ENCODE data around the gene PTPRD. TPM values are rescaled to one million over a fixed set of nuclear protein-coding genes. Genes with fewer than 3 reads are reported as not detected.

PTPRD gene
- total RNA-seq, 1 experiment from 2014 or later, result not detected

GRCh38 chr9:9901624-9902023, 711.2 kb downstream of the PTPRD start:
- intact Hi-C loops (cut with micrococcal nuclease; ENCODE audit: unreplicated experiment), result no loop called here
- DNase-seq (ENCODE audit: low spot score), result no peak
- Histone ChIP-seq H3K4me3 (ENCODE audit: low read depth, low read length, poor library complexity, severe bottlenecking) (no peak overlapping the region), H3K4me1 (ENCODE audit: insufficient read depth, low read length, poor library complexity, severe bottlenecking) (no peaks in the 10 kb centered on the region), H3K27me3 (replicated peaks; ENCODE audit: insufficient read depth, low read depth, low read length, poor library complexity) (peaks cover 24% of the 10 kb centered on the region), H3K27ac (ENCODE audit: low read depth, low read length, poor library complexity, severe bottlenecking) (no peak overlapping the region), H3K9me3 (ENCODE audit: low read depth, low read length, poor library complexity, severe bottlenecking) (no peaks in the 10 kb centered on the region), H3K36me3 (ENCODE audit: insufficient read depth, low read length, poor library complexity, severe bottlenecking) (no peaks in the 10 kb centered on the region)
- CTCF ChIA-PET, result no interaction called here
- BruUV-seq (replicated peaks), result no TSS peak
- TF ChIP-seq, protein P1, sequence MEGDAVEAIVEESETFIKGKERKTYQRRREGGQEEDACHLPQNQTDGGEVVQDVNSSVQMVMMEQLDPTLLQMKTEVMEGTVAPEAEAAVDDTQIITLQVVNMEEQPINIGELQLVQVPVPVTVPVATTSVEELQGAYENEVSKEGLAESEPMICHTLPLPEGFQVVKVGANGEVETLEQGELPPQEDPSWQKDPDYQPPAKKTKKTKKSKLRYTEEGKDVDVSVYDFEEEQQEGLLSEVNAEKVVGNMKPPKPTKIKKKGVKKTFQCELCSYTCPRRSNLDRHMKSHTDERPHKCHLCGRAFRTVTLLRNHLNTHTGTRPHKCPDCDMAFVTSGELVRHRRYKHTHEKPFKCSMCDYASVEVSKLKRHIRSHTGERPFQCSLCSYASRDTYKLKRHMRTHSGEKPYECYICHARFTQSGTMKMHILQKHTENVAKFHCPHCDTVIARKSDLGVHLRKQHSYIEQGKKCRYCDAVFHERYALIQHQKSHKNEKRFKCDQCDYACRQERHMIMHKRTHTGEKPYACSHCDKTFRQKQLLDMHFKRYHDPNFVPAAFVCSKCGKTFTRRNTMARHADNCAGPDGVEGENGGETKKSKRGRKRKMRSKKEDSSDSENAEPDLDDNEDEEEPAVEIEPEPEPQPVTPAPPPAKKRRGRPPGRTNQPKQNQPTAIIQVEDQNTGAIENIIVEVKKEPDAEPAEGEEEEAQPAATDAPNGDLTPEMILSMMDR (conservative IDR thresholded peaks at IDR 0.05; ENCODE audit: low read depth, low read length), result no peak
- no peak for TF ChIP-seq EZH2 (IDR thresholded peaks at IDR 0.05; ENCODE audit: borderline replicate concordance, low read depth, low read length, poor library complexity, severe bottlenecking)
- POLR2A ChIA-PET (ENCODE audit: low non-redundant PET), result no interaction called here

GRCh38 chr9:9893837-9894236, 719.0 kb downstream of the PTPRD start:
- no peaks in the 10 kb centered on the region for H3K4me1 ChIP-seq (ENCODE audit: insufficient read depth, low read length, poor library complexity, severe bottlenecking)
- TF ChIP-seq, protein P1 (conservative IDR thresholded peaks at IDR 0.05; ENCODE audit: low read depth, low read length), result no peak
- TF ChIP-seq EZH2 (IDR thresholded peaks at IDR 0.05; ENCODE audit: borderline replicate concordance, low read depth, low read length, poor library complexity, severe bottlenecking), result no peak
- H3K4me3 ChIP-seq (ENCODE audit: low read depth, low read length, poor library complexity, severe bottlenecking), result no peak overlapping the region
- no peaks in the 10 kb centered on the region for H3K36me3 ChIP-seq (ENCODE audit: insufficient read depth, low read length, poor library complexity, severe bottlenecking)
- ChIA-PET POLR2A (ENCODE audit: low non-redundant PET) (no interaction called here), CTCF (no interaction called here)
- intact Hi-C loops (cut with micrococcal nuclease; ENCODE audit: unreplicated experiment), result no loop called here
- BruUV-seq (replicated peaks), result no TSS peak
- H3K27ac ChIP-seq (ENCODE audit: low read depth, low read length, poor library complexity, severe bottlenecking), result no peak overlapping the region
- H3K9me3 ChIP-seq (ENCODE audit: low read depth, low read length, poor library complexity, severe bottlenecking), result no peaks in the 10 kb centered on the region
- H3K27me3 ChIP-seq (replicated peaks; ENCODE audit: insufficient read depth, low read depth, low read length, poor library complexity), result peaks cover 7% of the 10 kb centered on the region
- no peak for DNase-seq (ENCODE audit: low spot score)

DNA sequence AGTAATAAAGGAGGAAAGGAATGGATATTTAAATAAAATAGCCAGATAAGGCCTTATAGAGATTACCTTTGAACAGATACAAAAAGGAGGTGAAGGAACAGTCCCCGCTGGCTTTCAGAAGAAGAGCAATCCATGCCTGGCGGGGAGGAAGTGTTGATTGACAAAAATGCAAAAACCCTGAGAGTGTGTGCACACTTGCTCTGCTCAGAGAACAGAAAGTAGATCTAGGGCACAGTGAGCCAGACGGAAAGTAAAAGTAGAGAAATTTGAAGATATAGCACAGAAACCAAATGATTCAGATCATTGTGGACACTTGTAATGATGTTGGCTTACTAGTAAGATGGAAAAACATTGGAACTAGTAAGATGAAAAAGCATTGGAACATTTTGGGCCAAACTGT, 720.6 kb downstream of the PTPRD start:
- POLR2A ChIA-PET (ENCODE audit: low non-redundant PET), result no interaction called here
- CTCF ChIA-PET, result no interaction called here
- BruUV-seq (replicated peaks), result no TSS peak
- Histone ChIP-seq H3K27me3 (replicated peaks; ENCODE audit: insufficient read depth, low read depth, low read length, poor library complexity) (peaks cover 7% of the 10 kb centered on the region), H3K27ac (ENCODE audit: low read depth, low read length, poor library complexity, severe bottlenecking) (no peak overlapping the region), H3K4me1 (ENCODE audit: insufficient read depth, low read length, poor library complexity, severe bottlenecking) (no peaks in the 10 kb centered on the region), H3K9me3 (ENCODE audit: low read depth, low read length, poor library complexity, severe bottlenecking) (no peaks in the 10 kb centered on the region), H3K36me3 (ENCODE audit: insufficient read depth, low read length, poor library complexity, severe bottlenecking) (no peaks in the 10 kb centered on the region), H3K4me3 (ENCODE audit: low read depth, low read length, poor library complexity, severe bottlenecking) (no peak overlapping the region)
- TF ChIP-seq, protein P1 (conservative IDR thresholded peaks at IDR 0.05; ENCODE audit: low read depth, low read length), result no peak
- no peak for TF ChIP-seq EZH2 (IDR thresholded peaks at IDR 0.05; ENCODE audit: borderline replicate concordance, low read depth, low read length, poor library complexity, severe bottlenecking)
- intact Hi-C loops (cut with micrococcal nuclease; ENCODE audit: unreplicated experiment), result no loop called here
- DNase-seq (ENCODE audit: low spot score), result no peak
